Aorta (tissue), 5 donors: ENCODE data around the gene KLF15. TPM values are rescaled to one million over a fixed set of nuclear protein-coding genes. Genes with fewer than 3 reads are reported as not detected.
A peak's percentile ranks its signal among the peaks of the same experiment; 100 is the strongest.

ENCODE experiments used
- ATAC-seq: fragments of 200-7000 bp; cut with Tn5 transposase; one replicate; pipeline ENCODE4 v1.9.1; 2022; ENCODE audit warnings: moderate library complexity; ENCODE audit not compliant: low FRiP score
- DNase-seq, 2 donors: peaks; one replicate each; pipeline ENCODE4 v3.0.0-alpha.2; 2020
- H3K27ac ChIP-seq, 2 donors: one replicate each; pipeline ENCODE4 v1.5.1; 2013; ENCODE audit warnings: low read length in 2 of 2, mild to moderate bottlenecking in 2 of 2, moderate library complexity in 2 of 2, control low read depth in 1 of 2, inconsistent platforms in 1 of 2, low read depth in 1 of 2
- H3K27me3 ChIP-seq, 2 donors: one replicate each; pipeline ENCODE4 v1.6.1; 2013; ENCODE audit warnings: control low read depth in 1 of 2, low read length in 1 of 2, mild to moderate bottlenecking in 1 of 2, moderate library complexity in 1 of 2; ENCODE audit not compliant: insufficient read depth in 2 of 2, control insufficient read depth in 1 of 2
- H3K36me3 ChIP-seq, 2 donors: one replicate each; pipeline ENCODE4 v1.6.1; 2013; ENCODE audit warnings: control low read depth in 1 of 2, low read length in 1 of 2, mild to moderate bottlenecking in 1 of 2; ENCODE audit not compliant: insufficient read depth in 2 of 2, control insufficient read depth in 1 of 2
- H3K4me1 ChIP-seq, 2 donors: one replicate each; pipeline ENCODE4 v1.6.1; 2013; ENCODE audit warnings: low read length in 2 of 2, control low read depth in 1 of 2, mild to moderate bottlenecking in 1 of 2, moderate library complexity in 1 of 2; ENCODE audit not compliant: insufficient read depth in 2 of 2, control insufficient read depth in 1 of 2
- H3K4me3 ChIP-seq, 2 donors: one replicate each; pipeline ENCODE4 v1.5.1; 2013; ENCODE audit warnings: low read length in 2 of 2, control low read depth in 1 of 2, mild to moderate bottlenecking in 1 of 2
- H3K9me3 ChIP-seq: one replicate; pipeline ENCODE4 v1.6.1; 2013; ENCODE audit warnings: mild to moderate bottlenecking, low read length; ENCODE audit not compliant: control insufficient read depth
- WGBS, 2 donors: extraction: QIAGEN DNeasy Blood & Tissue Kit; methylation state at CpG; one replicate each; pipeline ENCODE4 v1.1.7; 2013; 5-methylcytosine and 5-hydroxymethylcytosine counted together
- intact Hi-C, 2 donors: fragments of 100-400 bp; cut with DNase I; formaldehyde crosslinking; loops; one replicate each; pipeline versions ENCODE4 v1.14.2 to v1.15.0; 2022
- polyA plus RNA-seq, 2 donors: library from polyadenylated mRNA; stranded (reverse); fragments of 200-250 nt; gene quantifications; one replicate each; pipeline ENCODE4 v1.2.3, GENCODE V29; 2013
- total RNA-seq, 2 donors: library from RNA; stranded (reverse); fragmentation: NEBNext Ultra II Directional; extraction: Animal tissue kit (Norgen Biotek cat#: 25700); gene quantifications; one replicate each; pipeline ENCODE4 v1.2.1, GENCODE V29; 2021
- donor health status: healthy with polysubstance abuse.
- donor health status: Bipolar disorder and iron deficiency.
- donor health status: DM: no; HTN: no; CAD: no.
- donor health status: DM: no; HTN: no; CAD: no.
- donor health status: DM: yes; HTN: yes; CAD: no.

Gene KLF15
- total and polyA plus RNA-seq, 4 donors, result 8.5 to 43.9 (median 31.8) TPM

- Histone ChIP-seq H3K4me3 (no peak overlapping the region), H3K36me3 (no peaks in the 10 kb centered on the region), H3K9me3 (no peaks in the 10 kb centered on the region), H3K27me3 (no peaks in the 10 kb centered on the region), H3K4me1 (no peaks in the 10 kb centered on the region), H3K27ac (no peak overlapping the region)
- ATAC-seq, result no peak
- peak in 1 of 2 donors; percentile 17 for DNase-seq
- intact Hi-C loops, result no loop called here
- WGBS, 2 donors, result 83 to 84% methylated on average over 5 of the region's 5 CpGs
Observed at GRCh38 chr3:126310816-126311215, 46.4 kb downstream of the KLF15 start.

GRCh38 chr3:126309861-126310655 lies 47.1 kb downstream of the KLF15 start:
- Histone ChIP-seq H3K4me1 (no peaks in the 10 kb centered on the region), H3K36me3 (no peaks in the 10 kb centered on the region), H3K4me3 (no peak overlapping the region), H3K9me3 (no peaks in the 10 kb centered on the region), H3K27me3 (no peaks in the 10 kb centered on the region), H3K27ac (no peak overlapping the region)
- intact Hi-C loops, result no loop called here
- no peak for ATAC-seq
- peak in 1 of 2 donors; percentile 14 for DNase-seq
- 91 to 92% methylated on average over 12 of the region's 12 CpGs for WGBS, 2 donors

GRCh38 chr3:126309165-126309564 lies 48.0 kb downstream of the KLF15 start:
- ATAC-seq, result no peak
- H3K36me3 ChIP-seq, result no peaks in the 10 kb centered on the region
- WGBS, 2 donors, result 87 to 91% methylated on average over 11 of the region's 11 CpGs
- no peaks in the 10 kb centered on the region for H3K4me1 ChIP-seq
- H3K27me3 ChIP-seq, result no peaks in the 10 kb centered on the region
- no peak for DNase-seq
- intact Hi-C loops, result no loop called here
- H3K27ac ChIP-seq, result no peak overlapping the region
- no peaks in the 10 kb centered on the region for H3K9me3 ChIP-seq
- no peak overlapping the region for H3K4me3 ChIP-seq

GRCh38 chr3:126308394-126309125 lies 48.6 kb downstream of the KLF15 start:
- no peak for DNase-seq
- no peak overlapping the region for H3K27ac ChIP-seq
- intact Hi-C loops, result no loop called here

GRCh38 chr3:126307591-126308393 lies 49.4 kb downstream of the KLF15 start:
- H3K36me3 ChIP-seq, result no peaks in the 10 kb centered on the region
- no peak overlapping the region for H3K27ac ChIP-seq
- intact Hi-C loops, result no loop called here
- no peak for DNase-seq
- no peak for ATAC-seq
- no peaks in the 10 kb centered on the region for H3K27me3 ChIP-seq
- no peaks in the 10 kb centered on the region for H3K9me3 ChIP-seq
- 94% methylated on average over 20 of the region's 20 CpGs for WGBS, 2 donors
- H3K4me1 ChIP-seq, result no peaks in the 10 kb centered on the region
- no peak overlapping the region for H3K4me3 ChIP-seq

More at GRCh38 chr3:126308394-126309125, 48.6 kb downstream of the KLF15 start:
- Histone ChIP-seq H3K4me1 (no peaks in the 10 kb centered on the region), H3K9me3 (no peaks in the 10 kb centered on the region), H3K4me3 (no peak overlapping the region), H3K36me3 (no peaks in the 10 kb centered on the region), H3K27me3 (no peaks in the 10 kb centered on the region)
- no peak for ATAC-seq
- 95 to 96% methylated on average over 24 of the region's 24 CpGs for WGBS, 2 donors

GRCh38 chr3:126306888-126307482 lies 50.2 kb downstream of the KLF15 start:
- Histone ChIP-seq H3K4me1 (no peaks in the 10 kb centered on the region), H3K4me3 (no peak overlapping the region), H3K36me3 (no peaks in the 10 kb centered on the region), H3K9me3 (no peaks in the 10 kb centered on the region), H3K27ac (no peak overlapping the region), H3K27me3 (no peaks in the 10 kb centered on the region)
- intact Hi-C loops, result no loop called here
- WGBS, 2 donors, result 92 to 94% methylated on average over 8 of the region's 8 CpGs
- no peak for DNase-seq
- no peak for ATAC-seq

- DNase-seq, result no peak
- no peaks in the 10 kb centered on the region for H3K27me3 ChIP-seq
Observed at GRCh38 chr3:126306397-126306796, 50.8 kb downstream of the KLF15 start.

GRCh38 chr3:126305427-126305826 lies 51.8 kb downstream of the KLF15 start:
- intact Hi-C loops, result no loop called here
- DNase-seq (no peak), ATAC-seq (no peak)
- H3K4me3 ChIP-seq, result no peak overlapping the region
- H3K36me3 ChIP-seq, result no peaks in the 10 kb centered on the region
- no peaks in the 10 kb centered on the region for H3K27me3 ChIP-seq
- no peaks in the 10 kb centered on the region for H3K4me1 ChIP-seq
- H3K9me3 ChIP-seq, result no peaks in the 10 kb centered on the region
- no peak overlapping the region for H3K27ac ChIP-seq

More at GRCh38 chr3:126306397-126306796, 50.8 kb downstream of the KLF15 start:
- 85 to 86% methylated on average over 7 of the region's 7 CpGs for WGBS, 2 donors
- H3K4me3 ChIP-seq, result no peak overlapping the region
- no peaks in the 10 kb centered on the region for H3K4me1 ChIP-seq
- H3K27ac ChIP-seq, result no peak overlapping the region
- ATAC-seq, result no peak
- H3K36me3 ChIP-seq, result no peaks in the 10 kb centered on the region
- intact Hi-C loops, result no loop called here
- no peaks in the 10 kb centered on the region for H3K9me3 ChIP-seq
